Peyer's patch (tissue), 4 donors: ENCODE measurements around the gene TFAP2B. TPM values are rescaled to one million over a fixed set of nuclear protein-coding genes. Genes with fewer than 3 reads are reported as not detected.

Experiments
- DNase-seq, 3 donors: peaks; one replicate each; pipeline ENCODE4 v3.0.0-alpha.2; 2017 to 2019
- H3K27ac ChIP-seq, 4 donors: fragments of 200-600 bp; sonication (generic); one replicate each; pipeline ENCODE4 v1.5.1; 2016 to 2019
- H3K27me3 ChIP-seq, 2 donors: fragments of 200-600 bp; sonication (generic); one replicate each; pipeline ENCODE4 v1.5.1; 2019
- H3K36me3 ChIP-seq, 3 donors: fragments of 200-600 bp; sonication (generic); one replicate each; pipeline ENCODE4 v1.5.1; 2016 to 2019
- H3K4me1 ChIP-seq, 4 donors: fragments of 200-600 bp; sonication (generic); one replicate each; pipeline ENCODE4 v1.5.1; 2016 to 2019
- H3K4me3 ChIP-seq, 4 donors: fragments of 200-600 bp; sonication (generic); 1 replicate in 3 of 4; 2 replicates in 1 of 4; pipeline ENCODE4 v1.5.1; 2016 to 2019; ENCODE audit warnings: mild to moderate bottlenecking in 1 of 4
- H3K9me3 ChIP-seq, 4 donors: fragments of 200-600 bp; sonication (generic); one replicate each; pipeline ENCODE4 v1.5.1; 2016 to 2019; ENCODE audit warnings: mild to moderate bottlenecking in 1 of 4
- CTCF ChIP-seq, 6 experiments: fragments of 450-650 bp in 4 of 6; fragments of 200-600 bp in 2 of 6; sonication (generic) in 1 of 6; IDR thresholded peaks; one replicate each; pipeline ENCODE4 v1.5.1; 2017 to 2019; ENCODE audit warnings: antibody characterized with exemption in 6 of 6, mild to moderate bottlenecking in 3 of 6, moderate library complexity in 1 of 6
- POLR2A ChIP-seq, 2 donors: fragments of 450-650 bp; IDR thresholded peaks; one replicate each; pipeline ENCODE4 v1.5.1; 2017; ENCODE audit warnings: antibody characterized with exemption in 2 of 2, mild to moderate bottlenecking in 2 of 2, moderate library complexity in 2 of 2
- total RNA-seq, 4 donors: library from RNA; depleted of rRNA; stranded (reverse); fragments of >200 nt; gene quantifications; one replicate each; pipeline ENCODE4 v1.1.0, GENCODE V29; 2016

TFAP2B gene
- total RNA-seq, 4 donors from 2014 or later = not detected

GRCh38 chr6:50889497-50889896 lies 70.8 kb downstream of the TFAP2B start:
- H3K4me1 ChIP-seq = no peaks in the 10 kb centered on the region
- TF ChIP-seq CTCF (IDR thresholded peaks at IDR 0.05) (no peak), POLR2A (IDR thresholded peaks at IDR 0.05) (no peak)
- DNase-seq = no peak
- no peak overlapping the region for H3K27ac ChIP-seq
- H3K4me3 ChIP-seq = no peak overlapping the region
- H3K36me3 ChIP-seq = no peaks in the 10 kb centered on the region
- no peaks in the 10 kb centered on the region for H3K27me3 ChIP-seq
- no peaks in the 10 kb centered on the region for H3K9me3 ChIP-seq

- Histone ChIP-seq H3K27ac (no peak overlapping the region), H3K4me3 (no peak overlapping the region), H3K4me1 (no peaks in the 10 kb centered on the region), H3K27me3 (no peaks in the 10 kb centered on the region), H3K36me3 (no peaks in the 10 kb centered on the region), H3K9me3 (no peaks in the 10 kb centered on the region)
- TF ChIP-seq CTCF (IDR thresholded peaks at IDR 0.05) = no peak
- no peak for TF ChIP-seq POLR2A (IDR thresholded peaks at IDR 0.05)
- DNase-seq = no peak
Observed at GRCh38 chr6:50889935-50890334, 71.3 kb downstream of the TFAP2B start.

- Histone ChIP-seq H3K27ac (no peak overlapping the region), H3K4me1 (no peaks in the 10 kb centered on the region), H3K9me3 (no peaks in the 10 kb centered on the region), H3K27me3 (no peaks in the 10 kb centered on the region), H3K36me3 (no peaks in the 10 kb centered on the region), H3K4me3 (no peak overlapping the region)
- no peak for DNase-seq
- TF ChIP-seq POLR2A (IDR thresholded peaks at IDR 0.05) = no peak
- TF ChIP-seq CTCF (IDR thresholded peaks at IDR 0.05) = no peak
Observed at GRCh38 chr6:50890579-50890978, 71.9 kb downstream of the TFAP2B start.

GRCh38 chr6:50891290-50891689 lies 72.6 kb downstream of the TFAP2B start:
- no peak overlapping the region for H3K4me3 ChIP-seq
- no peaks in the 10 kb centered on the region for H3K9me3 ChIP-seq
- H3K4me1 ChIP-seq = no peaks in the 10 kb centered on the region
- H3K27ac ChIP-seq = no peak overlapping the region
- no peak for TF ChIP-seq CTCF (IDR thresholded peaks at IDR 0.05)
- TF ChIP-seq POLR2A (IDR thresholded peaks at IDR 0.05) = no peak
- DNase-seq = no peak
- H3K27me3 ChIP-seq = no peaks in the 10 kb centered on the region
- H3K36me3 ChIP-seq = no peaks in the 10 kb centered on the region

Other genes starting within 250 kb of the TFAP2B start
- gene TFAP2D, start 105.3 kb upstream of the TFAP2B start, total RNA-seq = not detected